Measurements from ENCODE around the gene RIC8B.

RIC8B gene

GRCh38 chr12:106863189-106863588 is 88.7 kb downstream of the RIC8B start:
- H3K27ac ChIP-seq: no peak overlapping the region
- DNase-seq (ENCODE audit: low read depth, low spot score): no peak

DNA sequence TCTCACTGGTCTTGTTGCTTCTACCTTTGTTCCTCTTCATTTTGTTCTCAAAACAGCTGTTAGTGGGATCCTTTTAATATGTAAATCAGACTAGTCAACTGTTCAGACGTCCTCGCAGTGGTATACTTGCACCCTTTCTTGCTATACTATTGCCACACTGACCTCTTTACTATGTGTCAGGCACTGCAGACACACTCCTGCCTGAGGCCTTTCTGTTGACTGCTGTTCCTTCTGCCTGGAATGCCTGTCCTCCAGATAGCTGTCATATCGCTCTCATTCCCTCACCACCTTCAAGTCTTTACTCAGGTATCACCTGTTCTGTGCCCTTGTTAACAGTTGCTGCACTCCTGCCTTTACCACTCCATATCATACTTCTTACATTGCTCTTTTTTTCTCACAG is 91.2 kb downstream of the RIC8B start:
- DNase-seq (ENCODE audit: low read depth, low spot score): no peak
- no peak overlapping the region for H3K27ac ChIP-seq

DNA sequence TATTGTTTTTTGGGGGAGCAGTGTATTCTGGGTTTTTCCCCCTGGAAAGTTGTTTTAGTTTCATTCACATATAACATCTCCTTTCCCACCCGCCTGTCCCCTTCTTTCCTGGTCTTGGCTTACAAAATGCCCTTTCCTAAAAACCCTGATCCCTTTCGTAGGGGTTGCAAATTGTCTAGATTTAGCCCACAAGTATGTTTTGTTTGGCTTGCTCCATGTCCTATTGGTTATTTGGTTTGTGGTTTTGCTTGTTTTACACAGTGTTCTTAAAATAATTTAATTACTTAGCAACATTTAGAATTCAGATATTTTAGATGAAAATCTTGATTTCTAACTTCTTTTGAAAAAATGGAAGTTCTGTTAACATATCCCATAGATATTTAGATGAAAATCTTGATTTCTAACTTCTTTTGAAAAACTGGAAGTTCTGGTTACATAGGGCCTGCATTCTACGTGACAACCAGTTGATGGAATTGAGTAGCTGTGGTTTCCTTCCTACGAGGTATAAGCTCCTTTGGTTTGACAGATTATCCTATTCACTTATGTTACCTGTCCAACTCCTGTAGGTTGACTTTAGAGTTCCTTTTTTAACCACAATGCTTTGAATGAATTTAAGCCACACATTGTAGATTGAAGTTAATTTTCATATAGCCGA is 92.1 kb downstream of the RIC8B start:
- H3K27ac ChIP-seq: no peak overlapping the region
- DNase-seq (ENCODE audit: low read depth, low spot score): no peak

GRCh38 chr12:106867651-106868050 is 93.2 kb downstream of the RIC8B start:
- H3K27ac ChIP-seq: no peak overlapping the region
- no peak for DNase-seq (ENCODE audit: low read depth, low spot score)

- H3K27ac ChIP-seq: no peak overlapping the region
- no peak for DNase-seq (ENCODE audit: low read depth, low spot score)
These were observed 94.7 kb downstream of the RIC8B start for GRCh38 chr12:106868982-106869700.

DNA sequence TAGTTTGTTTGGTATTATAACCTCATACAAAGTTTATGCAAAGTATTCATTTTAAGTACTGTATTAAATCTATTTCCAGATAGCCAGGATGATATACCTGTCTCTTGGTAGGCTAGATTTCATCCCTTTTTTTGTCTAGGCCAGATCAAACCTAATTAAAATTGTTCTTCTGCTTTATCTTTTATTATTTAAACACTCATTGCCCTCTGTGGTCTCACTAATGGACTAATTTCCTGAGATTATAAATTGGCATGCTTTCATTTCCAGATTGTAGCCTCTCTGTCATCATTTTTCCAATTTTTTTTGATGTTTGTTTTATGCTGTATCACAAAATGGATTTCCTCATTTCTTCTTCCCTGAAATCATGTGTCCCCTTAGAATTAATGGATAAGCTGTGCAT is 95.6 kb downstream of the RIC8B start:
- no peak overlapping the region for H3K27ac ChIP-seq
- no peak for DNase-seq (ENCODE audit: low read depth, low spot score)

GRCh38 chr12:106871477-106871876 is 97.0 kb downstream of the RIC8B start:
- no peak for DNase-seq (ENCODE audit: low read depth, low spot score)
- no peak overlapping the region for H3K27ac ChIP-seq

DNA sequence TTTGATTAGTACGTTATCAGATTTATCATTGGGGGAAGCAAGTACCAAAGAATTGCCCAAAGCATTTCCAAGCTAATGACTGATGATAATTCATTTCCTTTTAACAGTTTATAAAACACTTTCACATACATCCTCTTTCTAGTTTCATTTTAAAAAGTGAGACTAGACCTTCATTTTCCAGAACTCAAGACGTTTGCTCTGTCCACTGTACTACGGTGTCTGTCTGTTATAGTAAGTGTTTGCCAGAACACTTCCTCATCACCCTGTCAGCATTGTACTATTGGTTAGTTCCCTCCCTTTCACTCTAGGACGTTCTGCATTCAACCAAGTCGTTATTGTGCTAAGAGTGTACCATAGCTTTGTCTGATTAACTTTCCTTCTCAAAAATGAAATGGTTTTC is 99.5 kb downstream of the RIC8B start:
- no peak for DNase-seq (ENCODE audit: low read depth, low spot score)
- no peak overlapping the region for H3K27ac ChIP-seq

DNA sequence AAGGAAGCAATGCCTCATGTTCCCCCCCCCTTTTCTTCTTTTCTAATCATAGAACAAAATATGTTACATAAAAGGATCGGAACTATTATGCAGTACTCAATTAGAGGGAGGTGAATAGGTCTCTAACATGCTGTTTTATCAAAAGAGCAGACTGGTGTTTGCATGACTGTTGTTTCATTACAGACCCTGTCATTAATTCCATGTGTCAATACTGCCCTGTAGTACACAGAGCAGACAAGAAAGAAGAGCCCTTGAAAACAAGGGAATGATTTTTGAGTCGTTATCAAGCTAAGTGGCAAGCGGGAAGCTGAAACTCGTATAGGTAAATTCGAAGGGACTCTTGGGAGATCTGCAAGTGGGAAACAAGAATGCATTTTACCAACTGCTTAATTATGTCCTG is 104.3 kb downstream of the RIC8B start:
- DNase-seq (ENCODE audit: low read depth, low spot score): no peak
- no peak overlapping the region for H3K27ac ChIP-seq

DNA sequence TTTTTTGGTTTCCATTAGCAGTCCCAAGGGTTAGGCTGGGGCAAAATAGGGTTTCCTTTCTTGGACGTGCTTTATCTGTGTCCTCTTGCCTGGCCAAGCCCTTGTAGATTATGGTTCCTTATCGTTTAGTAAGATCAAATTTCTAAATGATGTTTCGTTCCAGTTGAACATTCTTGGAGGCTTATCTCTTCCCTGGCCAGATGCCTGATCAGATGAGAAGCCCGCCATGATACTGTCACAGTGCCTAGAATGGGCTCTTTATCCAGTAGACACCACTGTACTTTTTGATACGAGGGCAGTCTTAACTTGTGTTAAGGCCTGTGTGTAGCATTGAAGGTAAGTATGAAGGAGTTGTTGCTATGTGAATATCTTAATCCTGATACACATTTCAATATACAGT is 105.1 kb downstream of the RIC8B start:
- no peak for DNase-seq (ENCODE audit: low read depth, low spot score)
- no peak overlapping the region for H3K27ac ChIP-seq

- no peak for DNase-seq (ENCODE audit: low read depth, low spot score)
These were observed 108.9 kb downstream of the RIC8B start for GRCh38 chr12:106883426-106883825.

GRCh38 chr12:106885026-106885425 is 110.5 kb downstream of the RIC8B start:
- DNase-seq (ENCODE audit: low read depth, low spot score): no peak
- no peak overlapping the region for H3K27ac ChIP-seq

More at GRCh38 chr12:106883426-106883825, 108.9 kb downstream of the RIC8B start:
- H3K27ac ChIP-seq: no peak overlapping the region

- DNase-seq (ENCODE audit: low read depth, low spot score): no peak
These were observed 111.2 kb downstream of the RIC8B start for GRCh38 chr12:106885541-106886249.

GRCh38 chr12:106886932-106887331 is 112.5 kb downstream of the RIC8B start:
- DNase-seq (ENCODE audit: low read depth, low spot score): no peak
- H3K27ac ChIP-seq: no peak overlapping the region

More at GRCh38 chr12:106885541-106886249, 111.2 kb downstream of the RIC8B start:
- H3K27ac ChIP-seq: no peak overlapping the region

- DNase-seq (ENCODE audit: low read depth, low spot score): no peak
- H3K27ac ChIP-seq: no peak overlapping the region
These were observed 114.0 kb downstream of the RIC8B start for GRCh38 chr12:106888348-106888970.

DNA sequence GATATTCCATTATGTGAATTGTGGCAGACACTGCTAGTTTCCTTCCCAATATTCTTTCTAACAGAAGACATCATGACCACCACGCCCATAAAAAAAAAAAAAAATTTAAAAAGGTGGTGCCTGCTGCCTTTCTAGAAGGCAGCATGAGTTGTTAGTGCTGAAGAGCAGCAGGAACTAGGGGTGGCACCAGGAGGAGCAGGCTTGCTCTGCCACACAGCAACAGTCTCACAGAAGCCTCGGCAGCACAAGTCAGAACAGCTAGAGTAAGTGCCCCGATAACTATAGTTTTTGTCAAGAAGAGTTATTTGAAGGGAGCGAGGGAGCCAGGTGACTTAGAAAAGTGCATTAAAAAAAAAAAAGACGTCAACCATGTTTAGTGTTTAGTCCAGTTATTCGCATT is 114.8 kb downstream of the RIC8B start:
- H3K27ac ChIP-seq: no peak overlapping the region
- no peak for DNase-seq (ENCODE audit: low read depth, low spot score)

GRCh38 chr12:106889950-106890626 is 115.6 kb downstream of the RIC8B start:
- no peak for DNase-seq (ENCODE audit: low read depth, low spot score)
- no peak overlapping the region for H3K27ac ChIP-seq

GRCh38 chr12:106892075-106892474 is 117.6 kb downstream of the RIC8B start:
- no peak for DNase-seq (ENCODE audit: low read depth, low spot score)
- H3K27ac ChIP-seq: no peak overlapping the region

DNA sequence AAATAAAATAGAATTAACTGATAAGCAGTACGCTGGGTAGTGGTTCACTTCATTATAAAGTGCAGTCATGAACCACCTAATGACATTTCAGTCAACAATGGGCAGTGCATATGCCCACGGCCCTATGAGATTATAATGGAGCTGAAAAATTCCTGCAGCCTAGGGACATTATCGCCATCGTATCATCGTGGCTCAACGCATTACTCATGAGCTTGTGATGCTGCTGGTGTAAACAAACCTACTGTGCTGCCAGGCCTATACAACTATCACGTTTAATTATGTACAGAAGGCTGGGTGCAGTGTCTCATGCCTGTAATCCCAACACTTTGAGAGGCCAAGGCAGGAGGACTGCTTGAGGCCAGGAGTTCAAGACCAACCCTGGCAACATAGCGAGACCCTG is 119.0 kb downstream of the RIC8B start:
- no peak for DNase-seq (ENCODE audit: low read depth, low spot score)
- no peak overlapping the region for H3K27ac ChIP-seq

DNA sequence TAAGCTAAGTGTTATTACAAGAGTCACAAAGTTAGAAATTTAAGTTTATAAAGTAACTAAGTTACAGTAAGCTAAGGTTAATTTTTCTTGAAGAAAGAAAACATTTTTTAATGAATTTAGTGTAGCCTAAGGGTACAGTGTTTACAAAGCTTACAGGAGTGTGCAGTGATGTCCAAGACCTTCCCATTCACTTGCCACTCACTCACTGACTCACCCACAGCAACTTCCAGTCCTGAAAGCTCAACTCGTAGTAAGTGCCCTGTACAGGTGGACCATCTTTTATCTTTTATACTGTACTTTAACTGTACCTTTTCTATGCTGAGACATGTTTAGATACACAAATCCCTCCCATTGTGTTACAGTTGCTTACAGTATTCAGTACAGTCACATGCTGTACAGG is 120.3 kb downstream of the RIC8B start:
- DNase-seq (ENCODE audit: low read depth, low spot score): no peak
- no peak overlapping the region for H3K27ac ChIP-seq
